NCI-H2196 treated with DMSO at 0.1 percent for 48 hours (cell line): ENCODE measurements around the gene CHD5.
"Not testable (repeated sequence)": the region's sequence is repeated elsewhere in the genome, so short reads cannot be mapped to it uniquely, and the experiment has no call there.

ENCODE experiments used
- DNase-seq: peaks from one replicate; lab custom pipeline; 2025; ENCODE audit not compliant: unreplicated experiment; lab: John Stamatoyannopoulos, UW

Gene CHD5

GRCh38 chr1:6088956-6089355 lies 91.2 kb downstream of the CHD5 start:
- DNase-seq: no peak

DNA sequence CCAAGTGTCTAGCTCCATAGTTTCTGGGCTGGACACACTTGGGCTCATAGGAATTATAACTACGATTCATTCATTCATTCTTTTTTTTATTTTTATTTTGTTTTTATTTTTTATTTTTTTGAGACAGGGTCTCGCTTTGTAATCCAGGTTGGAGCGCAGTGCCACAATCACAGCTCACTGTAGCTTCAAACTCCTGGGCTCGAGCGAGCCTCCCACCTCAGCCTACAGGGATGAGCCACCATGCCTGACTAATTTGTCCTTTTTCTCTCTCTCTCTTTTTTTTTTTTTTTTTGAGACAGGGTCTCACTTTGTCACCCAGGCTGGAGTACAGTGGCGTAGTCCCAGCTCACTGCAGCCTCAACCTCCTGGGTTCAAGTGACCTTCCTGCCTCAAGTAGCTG lies 92.2 kb downstream of the CHD5 start:
- no peak for DNase-seq

- no peak for DNase-seq
These were observed 92.7 kb downstream of the CHD5 start for GRCh38 chr1:6087377-6087772.

DNA sequence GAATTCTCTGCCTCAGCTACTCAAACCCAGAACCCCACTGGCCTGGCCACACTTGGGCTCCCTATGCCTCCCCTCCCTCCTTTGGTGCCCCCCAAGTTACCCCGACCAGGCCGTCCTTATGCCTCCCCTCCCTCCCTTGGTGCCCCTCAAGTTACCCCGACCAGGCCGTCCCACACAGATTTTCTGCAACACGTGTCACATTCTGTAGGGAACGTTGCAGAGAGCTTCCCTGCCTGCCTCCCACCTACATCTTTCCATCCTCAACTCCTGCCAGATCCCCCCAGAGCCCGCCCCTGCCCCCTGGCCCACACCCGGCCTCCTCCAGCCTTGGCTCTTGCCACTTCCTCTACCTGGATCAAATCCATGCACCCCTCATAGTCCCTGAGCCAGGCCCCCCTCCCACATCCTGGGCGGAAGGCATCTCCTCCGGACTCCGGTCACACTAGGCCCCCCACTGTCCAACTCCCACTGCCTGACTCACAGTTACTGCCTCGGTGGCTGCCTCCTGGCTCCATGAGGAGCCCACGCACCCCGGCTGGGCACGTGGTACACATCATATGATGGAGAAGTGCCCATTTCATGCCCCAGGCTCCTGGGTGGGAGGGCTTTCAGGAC lies 93.3 kb downstream of the CHD5 start:
- DNase-seq: no peak

DNA sequence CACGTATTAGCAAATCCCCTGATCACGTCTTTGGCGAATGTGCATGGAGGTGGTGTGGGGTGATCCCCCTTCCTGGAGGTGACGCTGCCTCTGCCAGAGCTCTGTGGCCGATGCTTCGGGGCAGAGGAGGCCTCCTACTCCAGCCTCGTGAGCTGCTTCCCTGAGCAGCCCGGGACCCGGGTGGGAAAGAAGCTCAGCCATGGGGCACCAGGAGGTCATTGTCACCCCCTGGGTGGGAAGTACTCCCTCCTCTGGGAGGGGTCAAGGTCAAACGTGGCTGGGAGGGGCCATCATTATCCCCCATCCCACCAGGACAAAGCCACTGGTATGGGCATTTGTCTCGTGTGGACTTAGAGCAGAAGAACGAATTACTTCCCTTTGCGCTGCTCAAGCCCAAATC lies 93.8 kb downstream of the CHD5 start:
- DNase-seq: no peak

- no peak for DNase-seq
These were observed 94.5 kb downstream of the CHD5 start for GRCh38 chr1:6085666-6086065.

GRCh38 chr1:6084781-6085495 lies 95.2 kb downstream of the CHD5 start:
- DNase-seq: no peak

DNA sequence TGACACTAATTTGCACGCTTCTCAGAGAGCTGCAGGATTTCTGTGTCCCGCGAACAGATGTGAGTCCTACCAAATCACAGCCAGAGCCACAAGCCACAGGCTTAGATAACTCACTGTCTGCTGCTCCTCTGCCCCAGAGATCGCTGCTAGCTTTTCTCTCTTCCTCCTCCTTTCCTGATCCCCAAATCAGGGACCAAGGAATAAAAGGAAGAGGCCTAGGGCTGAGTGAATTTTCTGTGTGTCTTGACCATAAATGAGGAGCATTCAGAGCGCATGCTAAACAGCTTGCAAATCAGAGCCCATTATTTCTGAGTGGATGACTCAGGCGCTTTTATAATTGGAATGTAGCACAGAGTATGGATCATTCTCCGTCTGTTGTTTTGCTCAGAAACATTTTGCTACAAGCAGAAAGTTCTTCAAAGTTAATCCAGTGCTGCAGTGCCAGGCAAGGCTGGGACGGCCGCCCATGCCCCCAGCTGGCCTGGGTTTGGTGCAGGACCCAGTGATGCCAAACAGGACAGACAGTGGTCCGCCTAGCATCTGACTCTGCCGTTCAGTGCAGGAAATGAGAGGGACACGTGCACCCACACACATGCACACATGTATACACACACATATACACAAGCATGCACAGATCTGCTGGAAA lies 96.2 kb downstream of the CHD5 start:
- no peak for DNase-seq

GRCh38 chr1:6083385-6083784 lies 96.7 kb downstream of the CHD5 start:
- DNase-seq: no peak

- no peak for DNase-seq
These were observed 97.6 kb downstream of the CHD5 start for GRCh38 chr1:6082430-6082971.

DNA sequence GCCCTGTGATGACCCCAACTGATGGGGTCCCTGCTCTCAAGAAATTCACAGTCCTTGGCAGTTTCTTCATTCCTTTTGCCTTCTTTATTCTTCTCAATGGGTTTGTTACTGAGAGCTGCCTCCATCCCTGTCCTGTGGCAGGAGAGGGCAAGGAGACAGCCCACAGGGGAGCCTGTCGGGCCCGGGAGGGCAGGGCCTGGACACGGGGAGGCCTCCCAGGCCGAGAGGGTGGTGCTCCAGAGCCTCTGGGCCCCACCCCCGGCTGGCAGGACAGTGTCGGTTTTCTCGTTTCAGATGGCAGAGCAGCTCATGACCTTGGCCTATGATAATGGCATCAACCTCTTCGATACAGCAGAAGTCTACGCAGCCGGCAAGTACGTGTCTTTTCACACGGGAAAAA lies 98.2 kb downstream of the CHD5 start:
- DNase-seq: no peak

DNA sequence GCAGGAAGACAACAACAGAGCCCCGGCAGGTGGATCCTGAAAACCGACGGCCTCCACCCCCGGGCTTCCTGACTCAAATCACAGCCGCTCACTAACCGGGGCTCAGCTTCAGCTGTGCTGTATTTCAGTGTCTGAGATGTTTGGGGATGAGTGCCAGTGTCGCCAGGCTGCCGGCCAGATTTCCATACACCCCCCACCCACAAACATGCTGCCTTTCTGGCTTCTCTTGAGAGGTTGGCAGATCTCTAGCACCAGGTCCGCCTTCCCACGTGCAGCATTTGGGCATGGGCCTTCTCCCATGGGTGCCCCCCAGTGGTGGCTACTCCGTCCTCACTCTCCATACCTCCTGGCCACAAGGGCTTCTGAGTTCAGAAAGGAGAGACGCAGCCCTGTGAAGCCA lies 99.7 kb downstream of the CHD5 start:
- DNase-seq: no peak

- no peak for DNase-seq
These were observed 102.2 kb downstream of the CHD5 start for GRCh38 chr1:6077919-6078318.

GRCh38 chr1:6077506-6077905 lies 102.6 kb downstream of the CHD5 start:
- no peak for DNase-seq

GRCh38 chr1:6077061-6077460 lies 103.1 kb downstream of the CHD5 start:
- not testable (repeated sequence) for DNase-seq

DNA sequence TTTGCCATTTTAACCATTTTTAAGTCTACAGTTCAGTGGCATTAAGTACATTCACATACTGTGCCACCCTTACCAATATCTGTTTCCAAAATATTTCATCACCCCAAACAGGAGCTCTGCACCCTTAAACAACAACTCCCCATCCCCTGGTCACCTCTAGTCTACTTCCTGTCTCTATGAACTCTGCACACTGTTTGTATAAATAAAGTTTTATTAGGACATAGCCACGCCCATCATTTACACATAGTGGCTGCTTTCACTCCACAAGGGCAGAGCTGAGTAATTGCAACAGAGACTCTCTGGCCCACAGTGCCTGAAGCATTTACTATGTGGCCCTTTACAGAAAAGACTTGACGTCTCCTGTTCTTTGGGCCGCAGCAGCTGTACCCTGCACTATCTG lies 104.4 kb downstream of the CHD5 start:
- DNase-seq: no peak

- no peak for DNase-seq
These were observed 105.8 kb downstream of the CHD5 start for GRCh38 chr1:6074192-6074901.

DNA sequence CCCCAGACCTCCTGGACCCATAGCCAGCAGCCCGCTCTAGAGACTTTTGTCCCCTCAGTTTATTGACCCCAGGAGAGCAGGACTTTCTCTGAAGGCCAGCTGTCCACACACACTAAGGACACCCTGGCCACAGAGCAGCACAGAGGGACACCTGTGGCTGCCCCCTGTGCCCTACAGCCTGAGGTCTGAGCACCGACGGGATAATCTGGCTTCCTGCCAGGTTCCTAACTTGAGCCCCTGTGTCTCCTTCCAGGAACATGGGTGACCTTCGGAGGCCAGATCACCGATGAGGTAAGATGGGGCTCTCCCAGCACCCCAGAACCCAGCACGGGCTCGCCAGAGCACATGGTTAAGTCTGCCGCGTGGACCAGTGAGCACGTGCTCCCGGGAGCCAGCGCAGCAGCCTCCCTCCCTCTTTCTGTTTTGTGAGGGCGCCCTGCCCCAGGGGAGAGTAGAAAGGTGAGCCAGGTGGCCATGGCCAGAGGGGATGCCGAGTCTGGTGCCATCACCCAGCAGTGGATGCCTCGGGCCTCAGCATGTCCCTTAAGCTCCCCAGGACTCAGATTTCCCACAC lies 106.6 kb downstream of the CHD5 start:
- DNase-seq: no peak

GRCh38 chr1:6072774-6073479 lies 107.2 kb downstream of the CHD5 start:
- DNase-seq: no peak

GRCh38 chr1:6071219-6071618 lies 108.9 kb downstream of the CHD5 start:
- DNase-seq: no peak
